GM10266 (cell line): ENCODE measurements around the gene COPS9.

Experiments used
- DNase-seq: peaks from one replicate; pipeline ENCODE4 v3.0.0; 2012; ENCODE audit errors: extremely low spot score
- TF ChIP-seq, protein P1 (sequence below): IDR thresholded peaks from 2 replicates; pipeline ENCODE4 v1.5.1; 2012; ENCODE audit warnings: mild to moderate bottlenecking, low read depth; ENCODE audit not compliant: control insufficient read depth, insufficient read depth; ENCODE audit errors: missing control alignments

COPS9 gene

DNA sequence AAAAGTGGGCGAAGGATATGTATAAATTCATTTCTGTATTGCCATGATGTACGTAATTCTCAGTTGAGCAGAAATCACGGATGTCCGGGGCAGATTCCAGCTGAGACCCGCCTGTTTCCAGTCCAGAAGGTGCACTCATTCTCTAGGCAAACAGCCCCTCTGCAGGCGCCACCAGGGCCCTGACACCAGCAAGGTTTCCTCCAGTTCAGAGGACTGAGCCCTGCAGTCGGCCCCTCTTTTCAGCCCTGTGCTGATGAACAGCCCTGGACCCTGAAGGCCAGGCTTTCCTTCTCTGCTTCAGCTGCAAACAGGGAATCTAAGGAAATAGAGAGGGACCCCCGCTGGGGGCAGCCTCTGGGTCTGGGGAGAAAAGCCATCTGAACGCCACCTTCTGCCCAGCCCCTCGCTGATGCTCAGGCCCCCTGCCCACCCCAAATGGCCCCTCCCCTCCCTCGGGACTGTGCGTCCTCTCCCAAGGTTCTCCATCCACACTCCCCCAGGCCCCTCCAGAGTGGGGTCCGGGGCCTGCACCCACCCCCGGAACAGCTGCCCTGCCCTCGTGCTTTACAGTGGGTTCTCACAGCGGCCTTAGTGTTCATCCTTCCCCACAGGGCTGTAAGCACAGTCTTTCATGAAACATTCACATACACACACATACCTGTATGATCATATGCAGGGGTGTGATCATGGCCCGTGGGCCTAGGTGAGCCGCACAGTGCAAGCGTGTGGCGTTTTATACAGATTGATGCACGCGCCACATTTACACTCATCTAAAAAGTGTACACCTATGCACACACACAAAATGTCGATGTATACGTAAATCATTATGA, 12.1 kb downstream of the COPS9 start:
- TF ChIP-seq, protein P1, sequence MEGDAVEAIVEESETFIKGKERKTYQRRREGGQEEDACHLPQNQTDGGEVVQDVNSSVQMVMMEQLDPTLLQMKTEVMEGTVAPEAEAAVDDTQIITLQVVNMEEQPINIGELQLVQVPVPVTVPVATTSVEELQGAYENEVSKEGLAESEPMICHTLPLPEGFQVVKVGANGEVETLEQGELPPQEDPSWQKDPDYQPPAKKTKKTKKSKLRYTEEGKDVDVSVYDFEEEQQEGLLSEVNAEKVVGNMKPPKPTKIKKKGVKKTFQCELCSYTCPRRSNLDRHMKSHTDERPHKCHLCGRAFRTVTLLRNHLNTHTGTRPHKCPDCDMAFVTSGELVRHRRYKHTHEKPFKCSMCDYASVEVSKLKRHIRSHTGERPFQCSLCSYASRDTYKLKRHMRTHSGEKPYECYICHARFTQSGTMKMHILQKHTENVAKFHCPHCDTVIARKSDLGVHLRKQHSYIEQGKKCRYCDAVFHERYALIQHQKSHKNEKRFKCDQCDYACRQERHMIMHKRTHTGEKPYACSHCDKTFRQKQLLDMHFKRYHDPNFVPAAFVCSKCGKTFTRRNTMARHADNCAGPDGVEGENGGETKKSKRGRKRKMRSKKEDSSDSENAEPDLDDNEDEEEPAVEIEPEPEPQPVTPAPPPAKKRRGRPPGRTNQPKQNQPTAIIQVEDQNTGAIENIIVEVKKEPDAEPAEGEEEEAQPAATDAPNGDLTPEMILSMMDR, result no peak
- no peak for DNase-seq

DNA sequence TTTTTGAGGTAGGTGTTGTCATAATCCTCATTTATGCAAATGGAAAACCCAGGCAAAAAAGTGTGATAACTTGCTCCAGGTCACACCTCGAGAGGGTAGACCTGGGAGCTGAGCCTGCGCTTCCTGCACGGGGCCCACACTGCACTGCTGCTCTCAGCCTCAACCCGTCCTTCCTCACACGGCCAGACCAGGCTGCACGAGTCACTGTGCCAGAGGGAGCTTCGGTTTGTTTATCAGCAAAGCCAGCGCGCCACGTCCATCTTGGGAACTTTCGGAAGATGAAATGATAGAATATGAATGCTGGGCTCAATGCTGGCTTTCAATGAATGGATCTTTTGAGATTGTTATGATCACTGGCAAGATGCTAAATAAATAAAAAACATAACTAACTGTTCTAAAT, 14.4 kb downstream of the COPS9 start:
- DNase-seq, result no peak
- TF ChIP-seq, protein P1, result no peak

- no peak for DNase-seq
- TF ChIP-seq, protein P1, result no peak
Observed at GRCh38 chr2:240121190-240121589, 14.9 kb downstream of the COPS9 start.

GRCh38 chr2:240114233-240114632, 21.9 kb downstream of the COPS9 start:
- TF ChIP-seq, protein P1, result no peak
- no peak for DNase-seq

DNA sequence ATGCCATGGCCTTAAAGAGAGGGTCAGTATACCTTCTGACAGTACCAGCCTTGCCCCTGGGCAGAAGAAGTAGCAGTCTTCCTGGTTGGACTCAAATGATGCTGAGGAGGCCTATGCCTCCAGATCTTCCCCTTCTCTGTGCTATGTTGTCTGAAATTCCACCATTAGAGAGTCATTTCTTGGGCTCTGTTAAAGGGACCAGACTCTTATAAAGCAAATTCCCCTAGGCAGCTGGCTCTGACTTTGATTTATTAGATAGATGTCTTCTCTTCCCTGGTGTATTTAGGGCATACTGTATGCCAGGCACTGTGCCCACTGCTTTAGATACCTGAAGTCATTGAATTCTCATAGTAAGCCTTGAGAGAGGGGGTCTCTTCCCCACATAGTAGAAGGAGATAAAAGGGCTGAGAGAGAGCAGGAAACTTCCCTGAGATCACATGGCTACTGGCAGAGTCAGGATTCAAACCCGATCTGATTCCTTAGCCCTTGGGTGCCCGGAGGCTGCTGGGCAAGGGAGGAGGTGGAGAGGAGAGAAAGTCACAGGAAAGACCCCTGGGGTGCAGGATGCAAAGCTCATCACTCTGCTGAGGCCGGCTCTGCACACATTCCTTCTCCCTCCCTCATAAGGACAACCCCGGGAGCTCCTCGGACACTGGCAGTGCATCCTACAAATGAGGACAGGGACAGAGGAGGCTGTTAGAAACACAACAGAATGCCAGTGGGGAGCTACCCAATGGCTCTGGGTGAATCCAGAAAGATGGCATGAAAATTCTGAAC, 23.0 kb downstream of the COPS9 start:
- no peak for DNase-seq
- TF ChIP-seq, protein P1, result no peak

GRCh38 chr2:240111253-240111652, 24.9 kb downstream of the COPS9 start:
- DNase-seq, result no peak
- TF ChIP-seq, protein P1, result no peak

- TF ChIP-seq, protein P1, result no peak
- no peak for DNase-seq
Observed at GRCh38 chr2:240109386-240109785, 26.7 kb downstream of the COPS9 start.
